Effector memory CD4-positive, alpha-beta T cell (primary cell): ENCODE data around the gene VAT1L.

Experiments used
- DNase-seq, 3 donors: peaks; one replicate each; pipeline ENCODE4 v3.0.0-alpha.2; 2020
- H3K27ac ChIP-seq: 2 replicates; pipeline ENCODE4 v1.7.0; 2013; ENCODE audit warnings: mild to moderate bottlenecking, low read length, moderate library complexity; ENCODE audit not compliant: insufficient read depth, poor library complexity, severe bottlenecking
- H3K27me3 ChIP-seq: replicated peaks from 2 replicates; pipeline ENCODE4 v1.7.0; 2013; ENCODE audit warnings: mild to moderate bottlenecking, low read length; ENCODE audit not compliant: insufficient read depth, control insufficient read depth, poor library complexity, severe bottlenecking
- H3K36me3 ChIP-seq: 2 replicates; pipeline ENCODE4 v1.7.0; 2013; ENCODE audit warnings: mild to moderate bottlenecking, low read length, moderate library complexity; ENCODE audit not compliant: control insufficient read depth, insufficient read depth
- H3K4me1 ChIP-seq: 2 replicates; pipeline ENCODE4 v1.7.0; 2013; ENCODE audit warnings: low read length, mild to moderate bottlenecking; ENCODE audit not compliant: control insufficient read depth, insufficient read depth, poor library complexity, severe bottlenecking
- H3K4me3 ChIP-seq: 2 replicates; pipeline ENCODE4 v1.7.0; 2013; ENCODE audit warnings: low read length, low read depth, mild to moderate bottlenecking; ENCODE audit not compliant: insufficient read depth, poor library complexity, severe bottlenecking
- H3K9me3 ChIP-seq: 2 replicates; pipeline ENCODE4 v1.7.0; 2013; ENCODE audit warnings: mild to moderate bottlenecking, low read length, moderate library complexity; ENCODE audit not compliant: control insufficient read depth

VAT1L gene

GRCh38 chr16:78022347-78023060 is 234.1 kb downstream of the VAT1L start, which contains the start of gene CLEC3A:
CLEC3A (plus strand) TSS chr16:78022548; CDS start chr16:78022627, 79 bp downstream.
- Histone ChIP-seq H3K4me1 (no peaks in the 10 kb centered on the region), H3K9me3 (no peaks in the 10 kb centered on the region), H3K4me3 (no peak within 1 kb of the TSS), H3K36me3 (no peaks in the 10 kb centered on the region), H3K27me3 (no peaks in the 10 kb centered on the region), H3K27ac (no peak within 1 kb of the TSS)
- no peak for DNase-seq

DNA sequence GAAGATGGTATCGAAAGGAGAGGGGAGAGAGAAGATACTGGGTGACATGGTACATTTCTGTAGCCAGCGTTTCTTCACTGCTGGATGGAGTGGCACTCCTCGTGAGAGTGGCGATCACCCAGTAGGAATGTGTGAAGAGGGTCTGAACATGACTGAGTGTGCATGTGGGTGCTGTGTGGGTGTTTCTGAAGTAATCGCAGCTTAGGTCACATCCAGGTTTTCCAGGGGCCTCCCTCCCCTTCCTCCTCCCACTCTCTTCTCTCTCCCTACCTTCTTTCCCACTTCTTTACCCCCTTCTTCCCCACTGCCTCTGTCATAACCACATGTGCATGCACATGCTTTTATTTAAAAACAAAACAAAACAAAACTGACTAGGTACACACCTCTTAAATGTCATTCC is 235.8 kb downstream of the VAT1L start:
- H3K9me3 ChIP-seq, result no peaks in the 10 kb centered on the region
- no peaks in the 10 kb centered on the region for H3K4me1 ChIP-seq
- no peak overlapping the region for H3K27ac ChIP-seq
- no peak overlapping the region for H3K4me3 ChIP-seq
- DNase-seq, result no peak
- no peaks in the 10 kb centered on the region for H3K27me3 ChIP-seq
- H3K36me3 ChIP-seq, result no peaks in the 10 kb centered on the region

- no peaks in the 10 kb centered on the region for H3K27me3 ChIP-seq
- no peaks in the 10 kb centered on the region for H3K4me1 ChIP-seq
- no peak overlapping the region for H3K27ac ChIP-seq
- no peak overlapping the region for H3K4me3 ChIP-seq
- H3K36me3 ChIP-seq, result no peaks in the 10 kb centered on the region
- no peaks in the 10 kb centered on the region for H3K9me3 ChIP-seq
- DNase-seq, result no peak
These were observed 237.3 kb downstream of the VAT1L start for GRCh38 chr16:78025631-78026030.

DNA sequence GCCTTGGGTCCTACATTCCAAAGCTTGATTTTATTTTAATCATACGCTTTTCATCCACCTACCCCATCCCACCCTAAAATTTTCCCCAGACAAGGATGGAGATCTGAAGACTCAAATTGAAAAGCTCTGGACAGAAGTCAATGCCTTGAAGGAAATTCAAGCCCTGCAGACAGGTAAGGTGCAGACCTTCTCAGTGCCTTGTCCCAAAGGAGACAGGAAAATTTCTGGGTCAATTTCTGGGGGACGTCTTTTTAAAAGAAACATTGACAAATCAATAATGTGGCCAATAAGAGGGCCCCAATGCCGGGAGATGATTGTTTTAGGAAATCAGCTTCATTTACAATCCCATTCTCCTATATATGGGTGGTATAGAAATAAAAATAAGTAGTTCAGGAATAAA is 239.7 kb downstream of the VAT1L start:
- H3K4me1 ChIP-seq, result no peaks in the 10 kb centered on the region
- no peaks in the 10 kb centered on the region for H3K36me3 ChIP-seq
- no peaks in the 10 kb centered on the region for H3K27me3 ChIP-seq
- H3K27ac ChIP-seq, result no peak overlapping the region
- no peak overlapping the region for H3K4me3 ChIP-seq
- no peak for DNase-seq
- no peaks in the 10 kb centered on the region for H3K9me3 ChIP-seq
